GM19238 (cell line): ENCODE measurements around the gene ITCH.

Experiments used
- DNase-seq: peaks from one replicate; pipeline ENCODE4 v3.0.0; 2011; ENCODE audit warnings: low spot score; ENCODE audit not compliant: insufficient read length

ITCH gene

GRCh38 chr20:34547844-34548613 is 185.0 kb downstream of the ITCH start:
- DNase-seq = no peak

- no peak for DNase-seq
Observed at GRCh38 chr20:34549291-34549928, 186.3 kb downstream of the ITCH start.

GRCh38 chr20:34549929-34550305 is 186.8 kb downstream of the ITCH start:
- no peak for DNase-seq

DNA sequence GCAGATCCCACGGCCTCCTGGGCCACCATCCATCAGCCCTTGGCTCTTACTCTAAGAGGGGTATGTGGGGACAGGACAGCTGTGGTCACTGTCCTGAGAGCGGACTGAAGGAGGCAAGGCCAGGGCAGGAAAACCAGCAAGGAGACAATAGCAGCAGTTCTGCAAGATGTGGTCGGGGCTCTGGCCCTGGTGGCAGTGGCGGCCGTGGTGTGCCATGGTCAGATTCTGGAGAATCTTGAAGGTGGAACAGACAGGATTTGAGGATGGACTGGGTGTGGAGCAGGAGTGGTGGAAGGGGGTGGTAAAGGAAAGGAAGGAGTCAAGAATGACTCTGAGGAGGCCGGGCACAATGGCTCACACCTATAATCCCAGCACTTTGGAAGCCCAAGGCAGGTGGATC is 189.5 kb downstream of the ITCH start:
- DNase-seq = no peak

GRCh38 chr20:34553366-34553867 is 190.3 kb downstream of the ITCH start:
- no peak for DNase-seq

- no peak for DNase-seq
Observed at GRCh38 chr20:34557936-34558319, 194.9 kb downstream of the ITCH start.

GRCh38 chr20:34558320-34559218 is 195.5 kb downstream of the ITCH start, which contains the start of gene MAP1LC3A:
Gene MAP1LC3A, plus strand, starts transcription at chr20:34558718. Its CDS starts 151 bp downstream, at chr20:34558869.
- DNase-seq = peak; percentile 87

- DNase-seq = no peak
Observed at GRCh38 chr20:34559311-34560140, 196.5 kb downstream of the ITCH start.

GRCh38 chr20:34560141-34560523 is 197.1 kb downstream of the ITCH start:
- DNase-seq = no peak

DNA sequence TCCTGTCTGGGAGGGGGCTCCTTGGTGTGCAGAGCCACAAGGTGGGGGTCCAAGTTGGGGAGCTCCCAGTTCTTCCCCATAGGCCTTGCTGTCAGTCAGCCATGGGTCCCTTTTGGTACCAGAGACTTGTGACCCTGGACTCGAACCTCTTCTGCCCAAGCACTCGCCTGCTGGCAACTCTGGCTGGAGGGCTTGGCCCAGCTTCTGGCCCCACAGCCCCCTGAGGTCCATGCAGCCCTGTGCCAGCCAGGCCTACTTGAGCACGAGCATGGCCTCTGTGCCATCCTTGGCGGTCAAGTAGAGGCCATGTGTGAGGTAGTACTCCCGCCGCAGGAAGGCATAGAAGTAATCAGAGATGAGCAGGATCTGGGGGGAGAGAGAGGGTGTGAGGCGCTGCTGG is 197.5 kb downstream of the ITCH start:
- DNase-seq = no peak
